Activated T-helper 1 cell treated with anti-CD3 and anti-CD28 coated beads, Interleukin-2, amount 50 U/mL, for 16 hours (primary cell): ENCODE results near the gene RAB6A.

ENCODE experiments used
- DNase-seq, 2 donors: peaks; one replicate each; pipeline ENCODE4 v3.0.0-alpha.2; 2020; ENCODE audit warnings: low read depth in 1 of 2, low spot score in 1 of 2

The RAB6A gene

DNA sequence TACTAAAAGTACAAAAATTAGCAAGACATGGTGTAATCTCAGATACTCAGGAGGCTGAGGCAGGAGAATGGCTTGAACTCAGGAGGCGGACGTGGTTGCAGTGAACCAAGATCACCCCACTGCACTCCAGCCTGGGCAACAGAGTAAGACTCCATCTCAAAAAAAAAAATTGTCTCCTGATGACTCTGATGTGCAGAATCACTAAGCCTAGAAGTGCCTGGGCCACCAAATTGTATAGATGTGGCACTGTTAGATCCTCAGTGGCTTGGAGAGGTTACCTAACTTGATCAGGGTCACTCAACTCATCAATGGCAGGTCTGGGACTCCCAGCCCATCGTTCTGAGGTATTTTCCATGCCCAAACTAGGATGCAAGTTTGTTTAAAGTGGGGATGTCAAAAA lies 103.9 kb downstream of the RAB6A start:
- DNase-seq = no peak

GRCh38 chr11:73655686-73656085 lies 105.2 kb downstream of the RAB6A start:
- no peak for DNase-seq

DNA sequence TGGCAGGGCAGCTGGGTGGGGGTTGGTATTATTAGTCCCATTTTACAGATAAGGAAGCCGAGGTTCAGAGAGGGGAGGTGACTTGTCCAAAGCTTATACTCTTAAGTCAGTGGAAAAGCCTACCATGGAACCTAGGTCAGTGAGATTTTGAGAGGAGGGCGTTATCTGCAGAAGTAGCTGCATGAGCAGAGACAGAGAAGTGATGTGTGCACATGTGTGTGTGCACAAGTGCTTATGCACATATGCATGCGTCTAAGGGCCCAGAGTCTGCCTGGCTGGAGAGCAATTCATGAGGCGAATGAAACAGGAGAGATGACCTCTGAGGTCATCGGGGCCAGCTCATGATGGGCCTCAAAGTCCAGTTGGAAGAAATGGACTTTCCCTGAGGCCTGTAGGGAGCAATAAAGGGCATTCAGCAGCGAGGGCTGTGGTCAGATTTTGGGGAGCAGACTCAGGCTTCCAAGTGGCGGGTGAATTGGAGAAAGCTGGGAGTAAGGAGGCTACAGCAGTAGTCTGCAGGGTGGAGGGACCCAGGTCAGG lies 106.3 kb downstream of the RAB6A start:
- no peak for DNase-seq

DNA sequence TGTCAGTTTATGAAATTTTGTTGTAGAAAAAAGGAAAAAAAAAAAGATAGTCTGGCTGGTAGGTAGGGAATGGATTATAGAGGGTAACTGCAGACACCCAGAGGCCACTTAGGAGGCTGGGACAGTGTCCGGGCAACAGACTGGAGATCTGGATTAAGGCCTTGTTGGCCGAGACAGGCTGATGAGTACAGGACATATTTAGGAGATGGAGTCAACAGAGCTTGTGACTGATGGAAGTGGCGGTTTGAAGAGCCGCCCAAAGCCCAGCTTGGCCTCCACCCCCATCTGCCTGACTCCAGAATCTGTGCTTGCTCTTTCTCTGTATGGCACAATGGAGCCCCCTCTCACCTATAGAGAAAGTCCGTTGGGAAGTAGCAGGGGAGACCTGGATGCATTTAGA lies 106.9 kb downstream of the RAB6A start:
- no peak for DNase-seq

DNA sequence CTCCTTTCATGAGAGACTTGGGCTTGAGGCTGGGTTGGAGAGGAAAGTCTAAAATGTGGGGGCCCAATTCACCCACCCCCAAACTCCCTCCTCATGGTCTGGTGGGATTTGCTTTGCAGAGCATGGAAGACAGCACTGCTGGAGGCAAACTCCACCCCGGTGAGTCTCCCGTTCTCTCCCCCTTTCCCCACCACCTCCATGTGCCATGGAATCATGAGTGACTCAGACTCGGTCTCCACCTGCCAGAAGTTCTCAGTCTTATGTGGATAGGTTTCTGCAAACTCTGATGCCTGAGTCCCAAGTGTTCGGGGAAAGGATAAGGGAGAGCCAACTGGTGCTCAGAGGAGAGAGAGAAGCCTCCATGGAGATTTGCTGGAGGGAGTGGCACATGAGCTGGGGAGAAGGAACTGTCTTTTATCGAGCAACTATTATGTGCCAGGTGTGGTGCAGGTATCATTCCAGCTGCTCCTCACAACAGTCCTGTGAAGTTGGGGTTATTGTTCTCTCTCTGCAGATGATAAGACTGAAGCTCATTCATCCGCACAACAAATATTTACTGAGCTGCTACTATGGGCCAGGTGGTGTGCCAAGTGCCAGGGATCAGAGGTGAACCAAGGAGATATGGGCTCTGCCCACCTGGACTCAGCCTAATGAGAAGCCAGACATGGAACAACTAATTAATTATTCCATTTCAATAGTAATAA lies 107.9 kb downstream of the RAB6A start:
- no peak for DNase-seq

GRCh38 chr11:73652046-73652730 lies 108.7 kb downstream of the RAB6A start:
- no peak for DNase-seq

DNA sequence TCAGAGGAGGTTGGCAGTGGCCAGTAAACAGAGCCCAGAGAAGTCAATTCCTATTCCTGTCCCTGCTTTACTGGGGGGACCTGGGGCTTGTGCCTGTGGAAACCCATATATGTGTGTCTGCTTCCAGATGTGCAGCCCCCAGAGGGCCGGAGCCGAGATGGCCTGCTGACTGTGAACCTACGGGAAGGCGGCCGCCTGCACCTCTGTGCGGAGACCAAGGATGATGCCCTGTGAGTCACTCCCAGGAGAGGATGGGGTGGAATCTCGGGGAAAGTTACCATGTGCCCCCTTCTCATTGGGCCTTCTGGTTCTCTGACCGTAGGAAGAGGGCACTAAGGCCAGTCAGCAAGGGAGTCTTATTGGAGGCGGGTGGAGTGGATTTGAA lies 109.2 kb downstream of the RAB6A start:
- DNase-seq = no peak

DNA sequence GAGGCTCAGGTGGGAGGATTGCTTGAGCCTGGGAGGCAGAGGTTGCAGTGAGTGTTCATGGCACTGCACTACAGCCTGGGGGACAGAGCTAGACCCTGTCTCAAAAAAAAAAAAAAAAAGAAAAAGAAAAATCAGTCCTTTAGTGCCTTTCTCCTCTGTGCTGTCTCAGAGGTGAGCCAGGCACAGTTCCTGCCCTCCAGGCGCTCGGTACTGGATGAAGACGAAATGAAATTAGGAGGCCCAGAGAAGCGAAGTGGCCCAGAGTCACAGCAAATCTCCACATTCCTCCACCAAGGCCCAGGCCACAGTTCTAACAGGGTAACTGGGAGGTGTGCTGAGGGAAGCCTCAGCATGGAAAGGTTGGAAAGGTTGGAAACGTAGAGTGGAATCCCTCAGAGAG lies 109.6 kb downstream of the RAB6A start:
- DNase-seq = no peak

- DNase-seq = no peak
Observed at GRCh38 chr11:73650400-73650799, 110.5 kb downstream of the RAB6A start.

GRCh38 chr11:73649206-73649605 lies 111.7 kb downstream of the RAB6A start:
- DNase-seq = no peak

- DNase-seq = no peak
Observed at GRCh38 chr11:73648571-73649046, 112.3 kb downstream of the RAB6A start.

DNA sequence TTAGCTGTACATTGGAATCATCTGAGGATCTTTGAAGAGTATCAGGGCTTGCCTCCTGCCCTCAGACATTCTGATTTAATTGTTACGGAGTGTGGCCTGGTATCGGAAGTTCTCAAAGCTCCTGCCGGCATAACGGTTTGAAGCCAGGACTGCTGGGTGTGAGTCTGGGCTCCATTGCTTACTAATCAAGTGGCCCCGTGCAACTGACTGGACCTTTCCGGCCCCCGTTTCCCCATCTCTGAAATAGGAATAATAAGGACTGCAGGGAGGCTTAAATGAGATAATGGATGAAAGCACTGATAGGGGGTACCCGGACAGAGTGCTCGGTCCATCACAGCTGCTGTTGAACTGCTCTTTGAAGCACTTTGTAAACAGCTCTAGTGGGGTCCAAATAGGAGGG lies 112.8 kb downstream of the RAB6A start:
- no peak for DNase-seq

GRCh38 chr11:73647459-73648100 lies 113.3 kb downstream of the RAB6A start:
- peak; percentile 84 to 86 for DNase-seq

DNA sequence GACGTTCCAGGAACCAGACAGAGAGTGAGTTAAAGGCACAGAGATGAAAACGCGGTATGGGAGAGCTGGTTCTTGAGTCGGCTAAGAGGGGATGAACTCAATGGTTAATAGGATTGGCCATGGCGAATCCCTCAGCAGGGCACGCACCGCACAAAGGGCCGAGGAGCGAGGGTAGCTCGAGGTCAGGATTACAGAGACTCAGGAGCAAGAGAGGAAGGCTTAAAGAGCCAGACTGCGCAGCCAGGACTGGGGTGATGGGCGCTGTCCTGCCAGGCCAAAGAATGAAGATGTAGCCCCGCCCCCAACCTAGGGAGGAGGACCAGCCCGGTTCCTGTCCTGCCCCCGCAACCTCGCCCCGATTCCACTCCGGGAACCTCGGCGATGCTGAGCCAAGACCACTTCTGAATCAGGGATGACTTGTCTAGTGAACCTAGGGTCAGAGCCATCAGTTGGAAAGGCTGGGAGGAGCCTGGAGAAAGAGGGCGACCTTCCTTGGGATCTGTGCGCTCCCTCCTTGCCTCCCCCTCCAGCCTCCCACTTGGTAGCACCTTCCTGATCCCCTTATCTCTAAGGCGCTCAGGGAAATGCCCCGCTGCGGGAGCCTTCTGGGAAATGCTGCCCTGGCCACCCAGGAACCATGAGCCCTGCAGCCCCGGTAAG lies 114.8 kb downstream of the RAB6A start, which contains the start of gene PLEKHB1:
TSS of gene PLEKHB1 (plus strand) at position 610 of the 660 bp plus-strand sequence. CDS start at position 638, 28 bp downstream.
- DNase-seq = no peak

GRCh38 chr11:73645121-73645969 lies 115.5 kb downstream of the RAB6A start:
- no peak for DNase-seq

GRCh38 chr11:73641668-73642067 lies 119.2 kb downstream of the RAB6A start:
- DNase-seq = no peak

GRCh38 chr11:73640592-73640991 lies 120.3 kb downstream of the RAB6A start:
- no peak for DNase-seq

GRCh38 chr11:73637012-73637411 lies 123.9 kb downstream of the RAB6A start:
- DNase-seq = no peak

GRCh38 chr11:73636249-73636648 lies 124.6 kb downstream of the RAB6A start:
- DNase-seq = no peak

- no peak for DNase-seq
Observed at GRCh38 chr11:73635721-73636120, 125.2 kb downstream of the RAB6A start.
